ENCODE measurements around the gene UQCRFS1.

- TF ChIP-seq, protein P1, sequence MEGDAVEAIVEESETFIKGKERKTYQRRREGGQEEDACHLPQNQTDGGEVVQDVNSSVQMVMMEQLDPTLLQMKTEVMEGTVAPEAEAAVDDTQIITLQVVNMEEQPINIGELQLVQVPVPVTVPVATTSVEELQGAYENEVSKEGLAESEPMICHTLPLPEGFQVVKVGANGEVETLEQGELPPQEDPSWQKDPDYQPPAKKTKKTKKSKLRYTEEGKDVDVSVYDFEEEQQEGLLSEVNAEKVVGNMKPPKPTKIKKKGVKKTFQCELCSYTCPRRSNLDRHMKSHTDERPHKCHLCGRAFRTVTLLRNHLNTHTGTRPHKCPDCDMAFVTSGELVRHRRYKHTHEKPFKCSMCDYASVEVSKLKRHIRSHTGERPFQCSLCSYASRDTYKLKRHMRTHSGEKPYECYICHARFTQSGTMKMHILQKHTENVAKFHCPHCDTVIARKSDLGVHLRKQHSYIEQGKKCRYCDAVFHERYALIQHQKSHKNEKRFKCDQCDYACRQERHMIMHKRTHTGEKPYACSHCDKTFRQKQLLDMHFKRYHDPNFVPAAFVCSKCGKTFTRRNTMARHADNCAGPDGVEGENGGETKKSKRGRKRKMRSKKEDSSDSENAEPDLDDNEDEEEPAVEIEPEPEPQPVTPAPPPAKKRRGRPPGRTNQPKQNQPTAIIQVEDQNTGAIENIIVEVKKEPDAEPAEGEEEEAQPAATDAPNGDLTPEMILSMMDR (IDR thresholded peaks at IDR 0.05 in 4 of 5, conservative IDR thresholded peaks at IDR 0.05 in 1 of 5) = no peak
- TF ChIP-seq POLR2A (IDR thresholded peaks at IDR 0.05) = no peak
Observed at GRCh38 chr19:29247872-29248271, 34.9 kb upstream of the UQCRFS1 start.
